ENCODE results near the gene DCDC2B. TPM values are rescaled to one million over a fixed set of nuclear protein-coding genes. Genes with fewer than 3 reads are reported as not detected.
A peak's percentile ranks its signal among the peaks of the same experiment; 100 is the strongest.

DCDC2B gene
- total RNA-seq, 1 experiment from 2014 or later: not detected

DNA sequence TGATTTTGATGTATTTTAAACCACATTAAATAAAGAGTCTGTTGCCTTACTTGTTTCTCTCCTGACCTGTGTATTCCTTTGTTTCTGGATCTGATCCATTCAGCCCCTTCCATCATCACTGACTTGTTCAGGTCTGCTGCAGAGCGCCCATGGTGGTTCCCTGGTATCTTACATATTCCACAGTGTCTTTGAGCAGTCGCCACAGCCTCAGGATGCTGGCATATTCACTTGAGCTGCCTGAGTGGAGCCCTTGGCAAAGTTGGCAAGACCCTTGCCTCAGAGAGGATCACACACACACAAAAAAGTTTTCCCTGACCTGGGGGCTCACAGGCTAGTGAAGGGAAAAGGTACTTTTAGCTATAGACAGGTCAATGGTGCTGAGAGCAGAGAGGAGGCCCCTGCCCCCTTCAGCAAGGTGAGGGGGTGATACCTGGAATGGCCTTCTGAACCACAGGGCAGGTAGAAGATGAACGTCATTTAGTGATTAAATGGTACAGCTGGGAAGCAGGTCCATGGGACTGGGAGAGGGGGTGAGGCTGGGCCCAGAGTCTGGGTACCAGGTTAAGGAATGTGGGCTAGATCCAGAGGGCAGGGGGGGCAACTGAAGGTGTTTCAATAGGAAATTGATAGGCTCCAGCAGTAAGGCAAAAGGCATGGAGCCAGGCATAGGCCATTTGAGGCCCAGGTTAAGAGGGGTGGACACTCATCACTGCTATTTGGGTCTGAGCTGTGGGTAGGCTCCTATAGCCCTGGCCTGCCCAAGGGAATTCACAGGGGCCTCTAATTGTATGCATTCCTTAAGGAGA lies 10.4 kb upstream of the DCDC2B start:
- no peak overlapping the region for H3K56ac ChIP-seq (ENCODE audit: insufficient read length, low read depth, low read length)
- no peak overlapping the region for H3K14ac ChIP-seq (ENCODE audit: insufficient read depth, low read length)
- H3K4me2 ChIP-seq (ENCODE audit: insufficient read depth, insufficient read length, low read length): no peak overlapping the region
- H3K79me2 ChIP-seq (ENCODE audit: insufficient read depth, low read length): no peaks in the 10 kb centered on the region
- no peak for DNase-seq
- Mint-ChIP-seq H3K27ac (peak overlapping the region; percentile 20 to 88 (median 47); a peak in 4 of 7 replicates), H3K4me1 (peaks cover 36 to 37% of the 10 kb centered on the region in 2 experiments), H3K27me3 (ENCODE audit: low read depth) (no peaks in the 10 kb centered on the region; the same call in none of the 2 replicates), H3K36me3 (ENCODE audit: insufficient read depth in 1 of 3, low read depth in 3 of 3) (peaks cover 25 to 50% (median 45%) of the 10 kb centered on the region in 3 experiments; a peak in 6 of 7 replicates), H3K9me3 (no peaks in the 10 kb centered on the region), H3K4me3 (no peak overlapping the region; a peak in 1 of 5 replicates)
- H3K27me3 ChIP-seq (ENCODE audit: insufficient read depth, low read length): no peaks in the 10 kb centered on the region
- H3K4ac ChIP-seq (ENCODE audit: low read depth, low read length): no peak overlapping the region
- no peak overlapping the region for H3K23ac ChIP-seq (ENCODE audit: insufficient read length, low read depth, low read length)
- no peak overlapping the region for H3K9ac ChIP-seq (ENCODE audit: extremely low read depth, insufficient read length, low read length)
- H2BK15ac ChIP-seq (ENCODE audit: low read depth, low read length): no peak overlapping the region
- no peak overlapping the region for H3K27ac ChIP-seq (ENCODE audit: insufficient read length, low read depth, low read length)
- no peak overlapping the region for H2BK20ac ChIP-seq (ENCODE audit: low read depth, low read length, poor library complexity, severe bottlenecking)
- TF ChIP-seq, protein P1, sequence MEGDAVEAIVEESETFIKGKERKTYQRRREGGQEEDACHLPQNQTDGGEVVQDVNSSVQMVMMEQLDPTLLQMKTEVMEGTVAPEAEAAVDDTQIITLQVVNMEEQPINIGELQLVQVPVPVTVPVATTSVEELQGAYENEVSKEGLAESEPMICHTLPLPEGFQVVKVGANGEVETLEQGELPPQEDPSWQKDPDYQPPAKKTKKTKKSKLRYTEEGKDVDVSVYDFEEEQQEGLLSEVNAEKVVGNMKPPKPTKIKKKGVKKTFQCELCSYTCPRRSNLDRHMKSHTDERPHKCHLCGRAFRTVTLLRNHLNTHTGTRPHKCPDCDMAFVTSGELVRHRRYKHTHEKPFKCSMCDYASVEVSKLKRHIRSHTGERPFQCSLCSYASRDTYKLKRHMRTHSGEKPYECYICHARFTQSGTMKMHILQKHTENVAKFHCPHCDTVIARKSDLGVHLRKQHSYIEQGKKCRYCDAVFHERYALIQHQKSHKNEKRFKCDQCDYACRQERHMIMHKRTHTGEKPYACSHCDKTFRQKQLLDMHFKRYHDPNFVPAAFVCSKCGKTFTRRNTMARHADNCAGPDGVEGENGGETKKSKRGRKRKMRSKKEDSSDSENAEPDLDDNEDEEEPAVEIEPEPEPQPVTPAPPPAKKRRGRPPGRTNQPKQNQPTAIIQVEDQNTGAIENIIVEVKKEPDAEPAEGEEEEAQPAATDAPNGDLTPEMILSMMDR (conservative IDR thresholded peaks at IDR 0.05): no peak
- H2BK120ac ChIP-seq (ENCODE audit: low read depth, low read length, poor library complexity, severe bottlenecking): no peak overlapping the region
- no peaks in the 10 kb centered on the region for H4K20me1 ChIP-seq (ENCODE audit: control insufficient read depth, insufficient read depth, insufficient read length)
- H3K79me1 ChIP-seq (ENCODE audit: insufficient read depth, low read depth, low read length, poor library complexity, severe bottlenecking): no peaks in the 10 kb centered on the region
- H4K5ac ChIP-seq (ENCODE audit: insufficient read length, low read depth, low read length): no peak overlapping the region
- H3K18ac ChIP-seq (ENCODE audit: insufficient read length, low read depth, low read length): no peak overlapping the region
- peaks cover 3% of the 10 kb centered on the region for H3K23me2 ChIP-seq (ENCODE audit: insufficient read length, low read depth, low read length, poor library complexity, severe bottlenecking)
- no peaks in the 10 kb centered on the region for H3K9me3 ChIP-seq (ENCODE audit: control insufficient read depth, low read depth, low read length)
- H4K8ac ChIP-seq (replicated peaks; ENCODE audit: insufficient read length, low read depth, low read length): no peak overlapping the region
- H3K4me1 ChIP-seq (ENCODE audit: insufficient read depth, low read length): no peaks in the 10 kb centered on the region; the same call in 1 of the 2 replicates
- no peak overlapping the region for H2AK5ac ChIP-seq (ENCODE audit: insufficient read length, low read length)
- H2BK5ac ChIP-seq (ENCODE audit: insufficient read length, low read length): no peak overlapping the region
- no peak overlapping the region for H2BK12ac ChIP-seq (ENCODE audit: insufficient read length, low read depth, low read length)
- WGBS (ENCODE audit: extremely low coverage, insufficient read length, low lambda C conversion rate): no CpG with 5 or more reads among the region's 3 CpGs
- H4K91ac ChIP-seq (ENCODE audit: insufficient read length, low read depth, low read length): no peak overlapping the region
- H2AFZ ChIP-seq (ENCODE audit: low read length): no peak overlapping the region
- H3T11ph ChIP-seq (ENCODE audit: low read length): no peak overlapping the region
